ENCODE data around the gene KIAA0825.

The KIAA0825 gene

DNA sequence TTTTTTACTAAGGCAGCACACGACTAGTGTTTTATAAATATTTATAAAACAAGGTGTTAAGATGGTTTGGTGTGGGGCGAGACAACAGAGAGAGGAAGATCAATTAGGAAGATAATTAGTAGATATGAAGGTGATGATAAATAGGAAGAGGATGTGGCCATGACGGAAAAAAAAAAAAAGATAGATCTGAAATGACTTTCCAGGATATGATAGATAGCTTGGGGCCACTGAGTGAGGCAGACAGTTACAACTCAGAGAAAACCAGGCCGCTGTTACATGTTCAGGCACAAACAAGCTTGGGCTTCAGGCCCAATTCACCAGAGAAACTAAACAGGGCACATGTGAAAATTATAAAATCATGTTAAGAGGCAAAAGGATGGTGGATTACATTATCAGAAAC, 43.2 kb downstream of the KIAA0825 start:
- TF ChIP-seq, protein P1, sequence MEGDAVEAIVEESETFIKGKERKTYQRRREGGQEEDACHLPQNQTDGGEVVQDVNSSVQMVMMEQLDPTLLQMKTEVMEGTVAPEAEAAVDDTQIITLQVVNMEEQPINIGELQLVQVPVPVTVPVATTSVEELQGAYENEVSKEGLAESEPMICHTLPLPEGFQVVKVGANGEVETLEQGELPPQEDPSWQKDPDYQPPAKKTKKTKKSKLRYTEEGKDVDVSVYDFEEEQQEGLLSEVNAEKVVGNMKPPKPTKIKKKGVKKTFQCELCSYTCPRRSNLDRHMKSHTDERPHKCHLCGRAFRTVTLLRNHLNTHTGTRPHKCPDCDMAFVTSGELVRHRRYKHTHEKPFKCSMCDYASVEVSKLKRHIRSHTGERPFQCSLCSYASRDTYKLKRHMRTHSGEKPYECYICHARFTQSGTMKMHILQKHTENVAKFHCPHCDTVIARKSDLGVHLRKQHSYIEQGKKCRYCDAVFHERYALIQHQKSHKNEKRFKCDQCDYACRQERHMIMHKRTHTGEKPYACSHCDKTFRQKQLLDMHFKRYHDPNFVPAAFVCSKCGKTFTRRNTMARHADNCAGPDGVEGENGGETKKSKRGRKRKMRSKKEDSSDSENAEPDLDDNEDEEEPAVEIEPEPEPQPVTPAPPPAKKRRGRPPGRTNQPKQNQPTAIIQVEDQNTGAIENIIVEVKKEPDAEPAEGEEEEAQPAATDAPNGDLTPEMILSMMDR (IDR thresholded peaks at IDR 0.05), result no peak

DNA sequence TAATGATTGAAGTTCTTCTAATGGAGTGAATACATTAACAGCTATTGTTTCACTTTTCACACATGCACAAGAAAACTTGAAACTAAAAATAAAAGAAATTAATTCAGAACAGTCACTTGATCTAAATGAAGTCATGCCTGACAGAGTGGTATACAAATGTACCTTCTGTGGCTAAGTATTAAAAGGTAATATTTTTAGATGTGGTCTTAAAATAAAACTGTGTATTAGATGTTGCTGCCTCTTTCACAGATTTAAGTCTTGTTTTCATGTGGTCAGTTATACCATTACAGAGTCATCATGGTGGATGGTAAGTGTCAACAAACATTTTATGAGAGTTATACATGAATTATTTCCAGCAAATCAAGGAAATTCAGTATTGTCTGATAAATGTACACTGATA, 47.0 kb downstream of the KIAA0825 start:
- TF ChIP-seq, protein P1 (IDR thresholded peaks at IDR 0.05), result no peak

DNA sequence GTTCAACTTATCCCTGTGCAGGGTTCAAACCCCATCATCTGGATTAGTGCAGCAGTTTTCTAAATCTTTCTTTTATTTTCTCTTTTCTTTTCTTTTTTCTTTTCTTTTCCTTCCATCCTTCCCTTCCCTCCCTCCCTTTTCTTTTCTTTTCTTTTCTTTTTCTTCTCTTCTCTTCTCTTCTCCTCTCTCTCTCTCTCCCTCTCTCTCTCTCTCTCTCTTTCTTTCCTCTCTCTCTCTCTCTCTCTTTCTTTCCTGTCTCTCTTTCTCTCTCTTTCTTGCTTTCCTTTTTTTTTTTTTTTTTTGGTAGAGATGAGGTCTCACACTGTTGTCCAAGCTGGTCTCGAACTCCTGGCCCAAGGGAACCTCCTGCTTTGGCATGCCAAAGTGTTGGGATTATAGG, 53.6 kb downstream of the KIAA0825 start:
- TF ChIP-seq, protein P1 (IDR thresholded peaks at IDR 0.05), result no peak

DNA sequence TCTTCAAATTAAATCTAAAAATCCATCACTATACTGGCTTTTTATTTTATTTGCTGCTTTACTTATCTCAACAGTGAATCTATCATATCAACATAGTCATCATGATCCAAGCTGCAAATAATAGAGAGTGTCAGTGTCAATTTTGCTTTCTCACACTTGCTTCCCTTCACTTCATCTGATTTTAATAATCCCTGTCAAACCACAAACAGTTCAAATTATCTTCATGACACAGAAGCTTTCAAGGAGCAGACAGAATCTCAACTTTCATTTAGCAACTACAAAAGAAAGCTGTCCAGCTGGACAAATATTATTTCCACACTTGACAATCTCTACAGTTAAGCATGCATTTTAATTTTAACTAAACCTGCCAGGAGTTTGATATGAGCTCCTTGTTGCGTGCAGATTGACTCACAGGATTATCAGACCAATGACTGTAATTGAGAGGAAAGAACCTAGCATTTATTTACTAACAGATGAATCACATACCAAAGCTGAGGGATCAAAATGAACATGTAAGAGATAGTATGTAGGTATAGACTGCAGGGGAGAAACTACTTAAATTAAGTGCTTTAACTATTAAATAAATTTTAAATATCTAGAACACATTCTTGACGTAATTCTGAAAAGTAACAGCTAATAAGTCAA, 56.0 kb downstream of the KIAA0825 start:
- TF ChIP-seq, protein P1 (IDR thresholded peaks at IDR 0.05), result no peak

DNA sequence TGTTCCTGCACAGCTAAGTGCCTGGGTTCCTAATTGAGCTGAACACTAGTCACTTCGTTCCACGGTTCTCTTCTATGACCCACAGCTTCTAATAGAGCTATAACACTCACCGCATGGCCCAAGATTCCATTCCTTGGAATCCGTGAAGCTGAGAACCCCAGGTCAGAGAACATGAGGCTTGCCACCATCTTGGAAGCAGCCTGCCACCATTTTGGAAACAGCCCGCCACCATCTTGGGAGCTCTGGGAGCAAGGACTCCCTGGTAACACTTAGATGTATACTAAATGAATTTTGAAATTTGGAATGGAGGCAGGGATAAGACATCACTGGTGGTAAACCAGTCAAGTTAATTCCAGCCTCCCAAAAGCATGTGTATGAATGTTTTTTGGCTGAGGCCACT, 60.4 kb downstream of the KIAA0825 start:
- TF ChIP-seq, protein P1 (IDR thresholded peaks at IDR 0.05), result no peak

DNA sequence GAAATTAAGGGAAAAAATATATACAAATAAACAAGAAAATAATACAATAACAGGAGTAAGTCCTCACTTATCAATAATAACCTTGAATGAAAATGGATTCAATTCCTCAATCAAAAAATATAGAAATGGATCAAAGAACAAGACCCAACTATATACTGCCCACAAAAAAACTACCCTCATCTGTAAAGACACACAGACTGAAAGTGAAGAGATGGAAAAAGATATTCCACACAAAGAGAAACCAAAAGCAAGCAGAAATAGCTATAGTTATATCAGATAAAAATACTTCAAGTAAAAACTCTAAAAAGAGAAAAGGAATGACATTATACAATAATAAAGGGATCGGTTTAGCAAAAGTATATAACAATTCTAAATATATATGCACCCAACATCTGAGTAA, 66.5 kb downstream of the KIAA0825 start:
- TF ChIP-seq, protein P1 (IDR thresholded peaks at IDR 0.05), result no peak

DNA sequence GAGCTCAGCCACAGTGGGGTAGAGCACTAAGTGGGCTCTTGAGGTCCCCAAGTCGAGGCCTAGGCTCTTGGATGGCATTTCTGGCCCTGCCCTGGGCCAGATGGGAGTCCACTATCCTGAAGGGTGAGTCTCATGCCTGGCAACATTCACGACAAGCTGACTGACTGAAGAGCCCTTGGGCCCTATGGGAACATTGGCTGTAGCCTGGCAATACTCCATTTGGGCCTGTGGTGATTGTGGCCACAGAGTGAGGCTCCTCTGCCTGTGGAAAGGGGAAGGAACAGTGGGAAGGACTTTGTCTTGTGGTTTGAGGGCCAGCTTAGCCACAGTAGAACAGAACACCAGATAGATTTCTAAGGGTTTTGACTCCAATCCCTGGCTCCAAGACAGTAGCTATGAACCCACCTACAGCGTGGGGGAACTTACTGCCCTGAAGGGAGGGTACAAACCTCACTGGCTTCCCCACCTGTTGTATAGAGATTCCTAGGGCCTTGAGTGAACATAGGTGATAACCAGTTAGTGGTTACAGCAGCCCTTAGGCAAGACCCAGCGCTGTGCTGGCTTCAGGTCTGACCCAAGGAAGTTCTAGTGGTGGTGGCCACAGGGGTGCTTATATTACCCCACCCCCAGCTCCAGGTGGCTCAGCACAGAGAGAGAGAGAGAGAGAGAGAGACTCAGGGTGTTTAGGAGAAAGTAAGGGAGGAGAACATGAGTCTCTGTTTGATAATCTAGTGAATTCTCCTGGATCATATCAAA, 72.4 kb downstream of the KIAA0825 start:
- TF ChIP-seq, protein P1 (IDR thresholded peaks at IDR 0.05), result no peak
